Liver (tissue), 9 donors: ENCODE data around the gene BICDL2. TPM values are rescaled to one million over a fixed set of nuclear protein-coding genes. Genes with fewer than 3 reads are reported as not detected.

Experiments used
- DNase-seq: peaks from one replicate; pipeline ENCODE4 v3.0.0-alpha.2; 2017; ENCODE audit warnings: low spot score
- H3K27ac ChIP-seq, 2 donors: one replicate each; pipeline ENCODE4 v1.7.0; 2013; ENCODE audit warnings: inconsistent platforms in 2 of 2, low read length in 2 of 2, control low read depth in 1 of 2, low read depth in 1 of 2, mild to moderate bottlenecking in 1 of 2
- H3K27me3 ChIP-seq, 4 donors: one replicate each; pipeline versions ENCODE4 v1.6.1 to v1.7.0; 2013; ENCODE audit warnings: low read length in 3 of 4, inconsistent platforms in 1 of 4, mild to moderate bottlenecking in 1 of 4, moderate library complexity in 1 of 4; ENCODE audit not compliant: control insufficient read depth in 4 of 4, insufficient read depth in 4 of 4
- H3K36me3 ChIP-seq, 4 donors: one replicate each; pipeline versions ENCODE4 v1.6.1 to v1.7.0; 2013; ENCODE audit warnings: low read length in 3 of 4, mild to moderate bottlenecking in 3 of 4, low read depth in 1 of 4, moderate library complexity in 1 of 4; ENCODE audit not compliant: control insufficient read depth in 4 of 4, insufficient read depth in 3 of 4
- H3K4me1 ChIP-seq, 4 donors: one replicate each; pipeline versions ENCODE4 v1.6.1 to v1.7.0; 2013; ENCODE audit warnings: low read length in 3 of 4, mild to moderate bottlenecking in 3 of 4, moderate library complexity in 1 of 4; ENCODE audit not compliant: control insufficient read depth in 4 of 4, insufficient read depth in 4 of 4
- H3K4me3 ChIP-seq, 3 donors: one replicate each; pipeline versions ENCODE4 v1.6.1 to v1.7.0; 2013; ENCODE audit warnings: low read length in 3 of 3, control low read depth in 1 of 3, low read depth in 1 of 3, mild to moderate bottlenecking in 1 of 3
- H3K9ac ChIP-seq, 2 donors: one replicate each; pipeline ENCODE4 v1.7.0; 2013; ENCODE audit warnings: low read length in 2 of 2, mild to moderate bottlenecking in 2 of 2, moderate library complexity in 2 of 2, control low read depth in 1 of 2, low read depth in 1 of 2
- H3K9me3 ChIP-seq, 4 donors: one replicate each; pipeline versions ENCODE4 v1.6.1 to v1.7.0; 2013; ENCODE audit warnings: low read length in 3 of 4; ENCODE audit not compliant: control insufficient read depth in 4 of 4
- ATF3 ChIP-seq: IDR thresholded peaks from 2 replicates; pipeline ENCODE4 v1.6.1; 2016; ENCODE audit warnings: antibody characterized with exemption
- CTCF ChIP-seq: fragments of 150-350 bp; IDR thresholded peaks from 2 replicates; pipeline ENCODE4 v1.5.1; 2017; ENCODE audit warnings: improper control_type of control experiment, low read depth, low read length; ENCODE audit not compliant: missing input control
- EGR1 ChIP-seq, 2 donors: IDR thresholded peaks; 2 replicates each; pipeline ENCODE4 v1.6.1; 2016 to 2018; ENCODE audit warnings: antibody characterized with exemption in 2 of 2, low read depth in 2 of 2
- FOXA1 ChIP-seq: IDR thresholded peaks from 2 replicates; pipeline ENCODE4 v1.6.1; 2016; ENCODE audit warnings: antibody characterized with exemption
- GABPA ChIP-seq, 2 donors: IDR thresholded peaks in 1 of 2; conservative IDR thresholded peaks in 1 of 2; 2 replicates each; pipeline ENCODE4 v1.6.1; 2016; ENCODE audit warnings: antibody characterized with exemption in 2 of 2, mild to moderate bottlenecking in 1 of 2, moderate library complexity in 1 of 2
- HNF4G ChIP-seq: IDR thresholded peaks from 2 replicates; pipeline ENCODE4 v1.6.1; 2016; ENCODE audit warnings: antibody characterized with exemption
- MAX ChIP-seq: IDR thresholded peaks from 2 replicates; pipeline ENCODE4 v1.6.1; 2016; ENCODE audit warnings: antibody characterized with exemption
- NR2F2 ChIP-seq: IDR thresholded peaks from 2 replicates; pipeline ENCODE4 v1.6.1; 2016; ENCODE audit warnings: antibody characterized with exemption
- RAD21 ChIP-seq, 2 donors: IDR thresholded peaks; 2 replicates each; pipeline ENCODE4 v1.6.1; 2016; ENCODE audit warnings: antibody characterized with exemption in 2 of 2, mild to moderate bottlenecking in 2 of 2
- REST ChIP-seq: IDR thresholded peaks from 2 replicates; pipeline ENCODE4 v1.6.1; 2016; ENCODE audit warnings: antibody characterized with exemption, mild to moderate bottlenecking
- RXRA ChIP-seq, 2 donors: IDR thresholded peaks; 2 replicates each; pipeline ENCODE4 v1.6.1; 2017 to 2018; ENCODE audit warnings: antibody characterized with exemption in 2 of 2, mild to moderate bottlenecking in 1 of 2
- SP1 ChIP-seq: IDR thresholded peaks from 2 replicates; pipeline ENCODE4 v1.6.1; 2018; ENCODE audit warnings: antibody characterized with exemption, mild to moderate bottlenecking
- YY1 ChIP-seq: IDR thresholded peaks from 2 replicates; pipeline ENCODE4 v1.6.1; 2016; ENCODE audit warnings: antibody characterized with exemption, mild to moderate bottlenecking
- WGBS: extraction: QIAGEN DNeasy Blood & Tissue Kit; methylation state at CpG from one replicate; pipeline ENCODE4 v1.1.7; 2013; 5-methylcytosine and 5-hydroxymethylcytosine counted together
- polyA plus RNA-seq, 2 donors: library from polyadenylated mRNA; stranded (reverse) in 1 of 2; unstranded in 1 of 2; fragments of 200-250 nt in 1 of 2; fragments of >200 nt in 1 of 2; fragmentation: Nextera tagmentation in 1 of 2; extraction: Ambion mirVana in 1 of 2; gene quantifications; one replicate each; pipeline versions ENCODE4 v1.2.1 to v1.2.3, GENCODE V29; 2013 to 2015
- total RNA-seq, 2 donors: library from RNA; depleted of rRNA; stranded (reverse); fragments of >200 nt; gene quantifications; one replicate each; pipeline ENCODE4 v1.2.3, GENCODE V29; 2014
- donor health status: healthy.
- donor health status: healthy.
- donor health status: healthy.
- donor health status: healthy.
- donor health status: healthy.

The BICDL2 gene
- total and polyA plus RNA-seq, 4 donors, result 0.15 to 0.59 (median 0.33) TPM; not detected in 1

- TF ChIP-seq HNF4G, result peak; percentile 93
- TF ChIP-seq GABPA (IDR thresholded peaks at IDR 0.05 in 1 of 2, conservative IDR thresholded peaks at IDR 0.05 in 1 of 2), result peak in 1 of 2 donors; percentile 37
- no peak for TF ChIP-seq RAD21 (IDR thresholded peaks at IDR 0.05)
- peak; percentile 86 to 89 for TF ChIP-seq RXRA (IDR thresholded peaks at IDR 0.05)
- peak; percentile 72 for TF ChIP-seq MAX
- TF ChIP-seq ATF3, result peak; percentile 77
Measured at GRCh38 chr16:3065069-3065741, 28.5 kb upstream of the BICDL2 start, which contains the start of gene IL32 (continued).

- no peak for DNase-seq
- WGBS, result 96% methylated on average over 8 of the region's 8 CpGs
- H3K9ac ChIP-seq, result no peak overlapping the region
- TF ChIP-seq EGR1 (IDR thresholded peaks at IDR 0.05; ENCODE audit: low read depth in 2 of 2) (no peak), CTCF (no peak), FOXA1 (no peak), YY1 (no peak), HNF4G (no peak)
- peaks cover 6 to 22% (median 16%) of the 10 kb centered on the region in 4 donors for H3K4me1 ChIP-seq
- no peaks in the 10 kb centered on the region for H3K9me3 ChIP-seq
- H3K27me3 ChIP-seq, result no peaks in the 10 kb centered on the region
- H3K27ac ChIP-seq, result no peak overlapping the region
- no peak overlapping the region for H3K4me3 ChIP-seq
- peaks cover 0 to 5% (median 1%) of the 10 kb centered on the region in 4 donors for H3K36me3 ChIP-seq
Measured at GRCh38 chr16:3063625-3064386, 27.1 kb upstream of the BICDL2 start.

GRCh38 chr16:3062553-3062952 is 25.8 kb upstream of the BICDL2 start:
- no peaks in the 10 kb centered on the region for H3K9me3 ChIP-seq
- no peak overlapping the region for H3K4me3 ChIP-seq
- H3K27me3 ChIP-seq, result no peaks in the 10 kb centered on the region
- no peak for TF ChIP-seq REST
- TF ChIP-seq SP1, result no peak
- TF ChIP-seq EGR1 (IDR thresholded peaks at IDR 0.05; ENCODE audit: low read depth in 2 of 2), result no peak
- TF ChIP-seq NR2F2, result peak; percentile 56
- H3K9ac ChIP-seq, result no peak overlapping the region
- no peak for DNase-seq
- no peak overlapping the region for H3K27ac ChIP-seq
- 90% methylated on average over 6 of the region's 6 CpGs for WGBS
- H3K4me1 ChIP-seq, result peaks cover 6 to 26% (median 22%) of the 10 kb centered on the region in 4 donors
- no peaks in the 10 kb centered on the region for H3K36me3 ChIP-seq
